A673 (cell line): ENCODE results near the gene MOB2.

Experiments used
- CTCF ChIP-seq: fragments of 300-800, 200-600 bp; sonication (generic); conservative IDR thresholded peaks from 2 replicates; pipeline ENCODE4 v1.5.1; 2017; ENCODE audit warnings: low read depth, mild to moderate bottlenecking, antibody characterized with exemption, low read length, moderate library complexity, mixed read lengths
- EZH2 ChIP-seq: fragments of 200-600 bp; sonication (generic); IDR thresholded peaks from 2 replicates; pipeline ENCODE4 v1.6.1; 2017; ENCODE audit warnings: borderline replicate concordance, low read depth, mild to moderate bottlenecking, mixed read lengths, antibody characterized with exemption, low read length; ENCODE audit not compliant: poor library complexity, severe bottlenecking

GRCh38 chr11:1517117-1518005, 30.8 kb upstream of the MOB2 start:
- TF ChIP-seq CTCF: no peak
- TF ChIP-seq EZH2: no peak
